Measurements from ENCODE around the gene TNNC1.

- TF ChIP-seq CREM (IDR thresholded peaks at IDR 0.05; ENCODE audit: low read depth) = no peak
- TF ChIP-seq EP300 (IDR thresholded peaks at IDR 0.05; ENCODE audit: low read length) = no peak
- TF ChIP-seq CTCF (IDR thresholded peaks at IDR 0.05 in 2 of 3, conservative IDR thresholded peaks at IDR 0.05 in 1 of 3; ENCODE audit: insufficient read depth in 2 of 3, low read depth in 1 of 3, low read length in 3 of 3) = no peak
- TF ChIP-seq CREB1 (IDR thresholded peaks at IDR 0.05) = no peak
- no peak for TF ChIP-seq CREB1 (CRISPR knock-in tag; IDR thresholded peaks at IDR 0.05)
- TF ChIP-seq BACH1 (tag; IDR thresholded peaks at IDR 0.05) = no peak
- no peak for TF ChIP-seq YBX1 (IDR thresholded peaks at IDR 0.05)
- TF ChIP-seq ARNT (IDR thresholded peaks at IDR 0.05) = no peak
- TF ChIP-seq XRCC5 (IDR thresholded peaks at IDR 0.05; ENCODE audit: low read depth, low read length) = no peak
- TF ChIP-seq ZNF740 (CRISPR knock-in tag; IDR thresholded peaks at IDR 0.05) = no peak
- no peak for TF ChIP-seq ZNF740 (tag; IDR thresholded peaks at IDR 0.05)
- TF ChIP-seq RERE (CRISPR knock-in tag; IDR thresholded peaks at IDR 0.05; ENCODE audit: borderline replicate concordance) = no peak
These were observed 29.2 kb upstream of the TNNC1 start for GRCh38 chr3:52483081-52483480.

Data from K562 (cell line).